Measurements from ENCODE around the gene C20orf144. TPM values are rescaled to one million over a fixed set of nuclear protein-coding genes. Genes with fewer than 3 reads are reported as not detected.
"Not testable (repeated sequence)": the region's sequence is repeated elsewhere in the genome, so short reads cannot be mapped to it uniquely, and the experiment has no call there.

The C20orf144 gene
- total and polyA plus RNA-seq, 2 donors from 2014 or later = 0.16 TPM; not detected in 1

- TF ChIP-seq CTCF (IDR thresholded peaks at IDR 0.05; ENCODE audit: borderline replicate concordance, extremely low read depth, insufficient read depth) = no peak
- Histone ChIP-seq H3K27me3 (ENCODE audit: control insufficient read depth, insufficient read depth, low read length) (no peaks in the 10 kb centered on the region), H3K4me1 (ENCODE audit: control insufficient read depth in 2 of 3, insufficient read depth in 2 of 3, low read depth in 1 of 3, low read length in 3 of 3) (peaks cover 0 to 10% (median 9%) of the 10 kb centered on the region in 3 donors), H3K27ac (ENCODE audit: low read depth in 2 of 2, low read length in 2 of 2) (no peak overlapping the region), H3K36me3 (ENCODE audit: control insufficient read depth in 2 of 3, insufficient read depth in 3 of 3, low read length in 3 of 3) (peaks cover 5 to 31% (median 18%) of the 10 kb centered on the region in 3 donors), H3K9ac (ENCODE audit: low read length in 3 of 3) (no peak overlapping the region), H3K4me3 (ENCODE audit: low read length in 3 of 3) (no peak overlapping the region), H3K9me3 (ENCODE audit: control insufficient read depth in 2 of 3, insufficient read depth in 1 of 3, low read length in 3 of 3) (no peaks in the 10 kb centered on the region)
- DNase-seq (no peak), FAIRE-seq (no peak)
- intact Hi-C loops (cut with DNase I) = no loop called here
Measured at GRCh38 chr20:33645396-33645795, 16.7 kb upstream of the C20orf144 start.

- Histone ChIP-seq H3K4me1 (ENCODE audit: control insufficient read depth in 2 of 3, insufficient read depth in 2 of 3, low read depth in 1 of 3, low read length in 3 of 3) (peaks cover 0 to 12% (median 9%) of the 10 kb centered on the region in 3 donors), H3K9me3 (ENCODE audit: control insufficient read depth in 2 of 3, insufficient read depth in 1 of 3, low read length in 3 of 3) (no peaks in the 10 kb centered on the region), H3K36me3 (ENCODE audit: control insufficient read depth in 2 of 3, insufficient read depth in 3 of 3, low read length in 3 of 3) (peaks cover 5 to 30% (median 15%) of the 10 kb centered on the region in 3 donors), H3K27ac (ENCODE audit: low read depth in 2 of 2, low read length in 2 of 2) (no peak overlapping the region), H3K4me3 (ENCODE audit: low read length in 3 of 3) (no peak overlapping the region), H3K27me3 (ENCODE audit: control insufficient read depth, insufficient read depth, low read length) (no peaks in the 10 kb centered on the region), H3K9ac (ENCODE audit: low read length in 3 of 3) (no peak overlapping the region)
- FAIRE-seq = no peak
- no peak for TF ChIP-seq CTCF (IDR thresholded peaks at IDR 0.05; ENCODE audit: borderline replicate concordance, extremely low read depth, insufficient read depth)
- intact Hi-C loops (cut with DNase I) = no loop called here
- DNase-seq = no peak
Measured at GRCh38 chr20:33646191-33646590, 15.9 kb upstream of the C20orf144 start.

- H3K9me3 ChIP-seq (ENCODE audit: control insufficient read depth in 2 of 3, insufficient read depth in 1 of 3, low read length in 3 of 3); H3K27ac ChIP-seq (ENCODE audit: low read depth in 2 of 2, low read length in 2 of 2); DNase-seq; H3K4me3 ChIP-seq (ENCODE audit: low read length in 3 of 3); H3K27me3 ChIP-seq (ENCODE audit: control insufficient read depth, insufficient read depth, low read length); intact Hi-C loops (cut with DNase I); H3K9ac ChIP-seq (ENCODE audit: low read length in 3 of 3); FAIRE-seq: not testable (repeated sequence)
- H3K4me1 ChIP-seq (ENCODE audit: control insufficient read depth in 2 of 3, insufficient read depth in 2 of 3, low read depth in 1 of 3, low read length in 3 of 3) = peaks cover 3 to 15% (median 9%) of the 10 kb centered on the region in 3 donors
- peaks cover 5 to 30% (median 13%) of the 10 kb centered on the region in 3 donors for H3K36me3 ChIP-seq (ENCODE audit: control insufficient read depth in 2 of 3, insufficient read depth in 3 of 3, low read length in 3 of 3)
Measured at GRCh38 chr20:33646959-33647602, 15.0 kb upstream of the C20orf144 start.

GRCh38 chr20:33647603-33648395 lies 14.3 kb upstream of the C20orf144 start:
- no peak for TF ChIP-seq CTCF (IDR thresholded peaks at IDR 0.05; ENCODE audit: borderline replicate concordance, extremely low read depth, insufficient read depth)
- Histone ChIP-seq H3K4me1 (ENCODE audit: control insufficient read depth in 2 of 3, insufficient read depth in 2 of 3, low read depth in 1 of 3, low read length in 3 of 3) (peaks cover 3 to 15% (median 9%) of the 10 kb centered on the region in 3 donors), H3K9ac (ENCODE audit: low read length in 3 of 3) (no peak overlapping the region), H3K27ac (ENCODE audit: low read depth in 2 of 2, low read length in 2 of 2) (peak overlapping the region in 1 of 2 donors; percentile 19), H3K36me3 (ENCODE audit: control insufficient read depth in 2 of 3, insufficient read depth in 3 of 3, low read length in 3 of 3) (peaks cover 5 to 26% (median 13%) of the 10 kb centered on the region in 3 donors), H3K4me3 (ENCODE audit: low read length in 3 of 3) (no peak overlapping the region), H3K27me3 (ENCODE audit: control insufficient read depth, insufficient read depth, low read length) (no peaks in the 10 kb centered on the region), H3K9me3 (ENCODE audit: control insufficient read depth in 2 of 3, insufficient read depth in 1 of 3, low read length in 3 of 3) (no peaks in the 10 kb centered on the region)
- intact Hi-C loops (cut with DNase I) = no loop called here
- DNase-seq (no peak), FAIRE-seq (no peak)

All from kidney (tissue), 14 donors.